ENCODE data around the gene FYN. TPM values are rescaled to one million over a fixed set of nuclear protein-coding genes. Genes with fewer than 3 reads are reported as not detected.

Gene FYN
- total RNA-seq, 1 experiment from 2014 or later, result 18.5 TPM

DNA sequence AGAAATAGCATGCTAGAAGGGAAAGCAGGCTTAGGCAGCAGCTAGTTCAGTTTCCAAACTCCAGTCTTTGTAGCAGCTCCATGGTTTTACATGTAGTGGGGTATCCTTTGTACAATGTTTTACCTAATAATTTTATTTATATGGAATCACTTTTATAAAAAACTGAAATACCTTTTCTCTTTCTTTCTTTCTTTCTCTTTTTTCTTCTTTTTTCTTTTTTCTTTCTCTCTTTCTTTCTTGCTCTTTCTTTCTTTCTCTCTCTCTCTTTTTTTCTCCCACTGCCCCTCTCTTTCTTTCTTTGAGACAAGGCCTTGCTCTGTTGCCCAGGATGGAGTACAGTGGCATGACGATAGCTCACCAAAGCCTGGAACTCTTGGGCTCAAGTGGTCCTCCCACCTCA lies 41.4 kb upstream of the FYN start:
- intact Hi-C loops (cut with micrococcal nuclease), result no loop called here
- DNase-seq (ENCODE audit: low read depth, low spot score) (no peak), ATAC-seq (no peak)
- H3K4me3 ChIP-seq (replicated peaks in 1 of 2; ENCODE audit: low read depth in 1 of 2, low read length in 2 of 2), result no peak overlapping the region
- TF ChIP-seq JUND (IDR thresholded peaks at IDR 0.05) (no peak), ELF1 (IDR thresholded peaks at IDR 0.05; ENCODE audit: borderline replicate concordance, low read depth) (no peak), REST (IDR thresholded peaks at IDR 0.05; ENCODE audit: low read depth) (no peak), FOSL1 (IDR thresholded peaks at IDR 0.05; ENCODE audit: low read depth) (no peak), EZH2phosphoT487 (IDR thresholded peaks at IDR 0.05; ENCODE audit: borderline replicate concordance) (no peak), ZFX (IDR thresholded peaks at IDR 0.05) (no peak), YY1 (IDR thresholded peaks at IDR 0.05; ENCODE audit: extremely low read depth, insufficient replicate concordance, low read depth, low read length) (no peak), POLR2A (IDR thresholded peaks at IDR 0.05; ENCODE audit: borderline replicate concordance, extremely low read depth, insufficient read depth, insufficient read length) (no peak), RAD21 (IDR thresholded peaks at IDR 0.05; ENCODE audit: low read depth) (no peak), ZNF274 (IDR thresholded peaks at IDR 0.05; ENCODE audit: low read depth, low read length) (no peak), SP1 (IDR thresholded peaks at IDR 0.05; ENCODE audit: low read depth) (no peak), EZH2 (IDR thresholded peaks at IDR 0.05) (no peak), TCF7L2 (IDR thresholded peaks at IDR 0.05; ENCODE audit: borderline replicate concordance, extremely low read depth, insufficient read depth, insufficient read length) (no peak)
- TF ChIP-seq, protein P1, sequence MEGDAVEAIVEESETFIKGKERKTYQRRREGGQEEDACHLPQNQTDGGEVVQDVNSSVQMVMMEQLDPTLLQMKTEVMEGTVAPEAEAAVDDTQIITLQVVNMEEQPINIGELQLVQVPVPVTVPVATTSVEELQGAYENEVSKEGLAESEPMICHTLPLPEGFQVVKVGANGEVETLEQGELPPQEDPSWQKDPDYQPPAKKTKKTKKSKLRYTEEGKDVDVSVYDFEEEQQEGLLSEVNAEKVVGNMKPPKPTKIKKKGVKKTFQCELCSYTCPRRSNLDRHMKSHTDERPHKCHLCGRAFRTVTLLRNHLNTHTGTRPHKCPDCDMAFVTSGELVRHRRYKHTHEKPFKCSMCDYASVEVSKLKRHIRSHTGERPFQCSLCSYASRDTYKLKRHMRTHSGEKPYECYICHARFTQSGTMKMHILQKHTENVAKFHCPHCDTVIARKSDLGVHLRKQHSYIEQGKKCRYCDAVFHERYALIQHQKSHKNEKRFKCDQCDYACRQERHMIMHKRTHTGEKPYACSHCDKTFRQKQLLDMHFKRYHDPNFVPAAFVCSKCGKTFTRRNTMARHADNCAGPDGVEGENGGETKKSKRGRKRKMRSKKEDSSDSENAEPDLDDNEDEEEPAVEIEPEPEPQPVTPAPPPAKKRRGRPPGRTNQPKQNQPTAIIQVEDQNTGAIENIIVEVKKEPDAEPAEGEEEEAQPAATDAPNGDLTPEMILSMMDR (IDR thresholded peaks at IDR 0.05 in 2 of 3, conservative IDR thresholded peaks at IDR 0.05 in 1 of 3; ENCODE audit: borderline replicate concordance in 1 of 3, insufficient read depth in 1 of 3, low read depth in 2 of 3, low read length in 2 of 3), result no peak
- TF ChIP-seq, protein P2, sequence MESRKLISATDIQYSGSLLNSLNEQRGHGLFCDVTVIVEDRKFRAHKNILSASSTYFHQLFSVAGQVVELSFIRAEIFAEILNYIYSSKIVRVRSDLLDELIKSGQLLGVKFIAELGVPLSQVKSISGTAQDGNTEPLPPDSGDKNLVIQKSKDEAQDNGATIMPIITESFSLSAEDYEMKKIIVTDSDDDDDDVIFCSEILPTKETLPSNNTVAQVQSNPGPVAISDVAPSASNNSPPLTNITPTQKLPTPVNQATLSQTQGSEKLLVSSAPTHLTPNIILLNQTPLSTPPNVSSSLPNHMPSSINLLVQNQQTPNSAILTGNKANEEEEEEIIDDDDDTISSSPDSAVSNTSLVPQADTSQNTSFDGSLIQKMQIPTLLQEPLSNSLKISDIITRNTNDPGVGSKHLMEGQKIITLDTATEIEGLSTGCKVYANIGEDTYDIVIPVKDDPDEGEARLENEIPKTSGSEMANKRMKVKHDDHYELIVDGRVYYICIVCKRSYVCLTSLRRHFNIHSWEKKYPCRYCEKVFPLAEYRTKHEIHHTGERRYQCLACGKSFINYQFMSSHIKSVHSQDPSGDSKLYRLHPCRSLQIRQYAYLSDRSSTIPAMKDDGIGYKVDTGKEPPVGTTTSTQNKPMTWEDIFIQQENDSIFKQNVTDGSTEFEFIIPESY (IDR thresholded peaks at IDR 0.05; ENCODE audit: extremely low read depth, insufficient replicate concordance, low read length), result no peak
- no peaks in the 10 kb centered on the region for H4K20me1 ChIP-seq (ENCODE audit: insufficient read depth)
- ChIA-PET RAD21 (ENCODE audit: low non-redundant PET in 1 of 2, low total read pairs in 2 of 2, uncharacterized antibody in 2 of 2, unreplicated experiment in 2 of 2) (no interaction called here), CTCF (no interaction called here), POLR2A (no interaction called here)
- no peaks in the 10 kb centered on the region for H3K4me1 ChIP-seq (ENCODE audit: control insufficient read depth in 1 of 2, insufficient read depth in 2 of 2, low read length in 2 of 2)
- H3K4me2 ChIP-seq (ENCODE audit: low read length), result no peak overlapping the region
- H3K79me2 ChIP-seq (ENCODE audit: insufficient read depth, low read length), result no peaks in the 10 kb centered on the region
- no peaks in the 10 kb centered on the region for H3K9me3 ChIP-seq (ENCODE audit: control insufficient read depth in 1 of 2, insufficient read depth in 1 of 2, low read depth in 1 of 2, low read length in 2 of 2)
- no peaks in the 10 kb centered on the region for H3K27me3 ChIP-seq (ENCODE audit: insufficient read depth, low read length)
- no TSS peak for BruUV-seq (replicated peaks)
- no peaks in the 10 kb centered on the region for H3K9me2 ChIP-seq (ENCODE audit: insufficient read depth)
- H2AFZ ChIP-seq (ENCODE audit: low read depth, low read length, poor library complexity, severe bottlenecking), result no peak overlapping the region
- no peak overlapping the region for H3K27ac ChIP-seq (ENCODE audit: low read depth, low read length)
- H3K36me3 ChIP-seq (ENCODE audit: control insufficient read depth in 1 of 2, insufficient read depth in 2 of 2, low read length in 2 of 2), result no peaks in the 10 kb centered on the region
- H3K9ac ChIP-seq (ENCODE audit: low read length), result no peak overlapping the region
